PFSK-1 (cell line): Measurements from ENCODE around the gene PCCA.

Experiments
- FOXP2 ChIP-seq: optimal IDR thresholded peaks from 2 replicates; pipeline ENCODE3; 2011; ENCODE audit warnings: borderline replicate concordance, control low read depth, inconsistent platforms; ENCODE audit not compliant: insufficient read depth; ENCODE audit errors: extremely low read length, extremely low read depth
- POLR2AphosphoS5 ChIP-seq: IDR thresholded peaks from 2 replicates; pipeline ENCODE4 v1.6.1; 2012; ENCODE audit warnings: low read depth, mild to moderate bottlenecking, control low read depth, low read length, moderate library complexity
- SIN3A ChIP-seq: IDR thresholded peaks from 2 replicates; pipeline ENCODE4 v1.6.1; 2012; ENCODE audit warnings: mild to moderate bottlenecking, low read length, moderate library complexity, borderline replicate concordance; ENCODE audit not compliant: insufficient read depth
- TAF1 ChIP-seq: IDR thresholded peaks from 2 replicates; pipeline ENCODE4 v1.6.1; 2012; ENCODE audit warnings: low read length, control low read depth, borderline replicate concordance; ENCODE audit not compliant: insufficient read depth
- TF ChIP-seq, protein P1 (sequence below), 2 experiments: IDR thresholded peaks; 2 replicates each; pipeline versions ENCODE4 v1.6.1 to v1.8.0; 2011 to 2012; ENCODE audit warnings: low read depth in 2 of 2, low read length in 2 of 2, control low read depth in 1 of 2, inconsistent platforms in 1 of 2, mild to moderate bottlenecking in 1 of 2, moderate library complexity in 1 of 2; ENCODE audit not compliant: insufficient read depth in 1 of 2

The PCCA gene

DNA sequence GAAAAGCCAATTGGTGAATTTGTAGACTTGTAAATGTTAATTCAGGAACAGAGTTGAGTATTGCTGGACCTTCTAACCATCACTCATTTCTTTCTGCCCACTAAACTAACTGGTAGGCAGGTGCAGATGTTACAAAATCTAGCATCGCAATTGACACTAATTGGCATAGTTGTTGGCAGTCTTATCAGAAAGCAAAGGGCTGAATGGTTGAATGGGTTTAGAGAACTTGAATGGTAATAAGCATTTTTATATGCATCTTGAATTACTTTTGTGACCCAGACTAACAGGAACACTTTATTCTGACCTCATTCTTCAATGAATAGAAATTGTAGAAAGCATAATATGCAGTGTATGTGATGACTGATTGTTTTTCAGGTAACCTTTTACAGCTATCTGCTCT is 310.6 kb downstream of the PCCA start:
- TF ChIP-seq TAF1 (no peak), FOXP2 (no peak), POLR2AphosphoS5 (no peak), SIN3A (no peak)
- TF ChIP-seq, protein P1, sequence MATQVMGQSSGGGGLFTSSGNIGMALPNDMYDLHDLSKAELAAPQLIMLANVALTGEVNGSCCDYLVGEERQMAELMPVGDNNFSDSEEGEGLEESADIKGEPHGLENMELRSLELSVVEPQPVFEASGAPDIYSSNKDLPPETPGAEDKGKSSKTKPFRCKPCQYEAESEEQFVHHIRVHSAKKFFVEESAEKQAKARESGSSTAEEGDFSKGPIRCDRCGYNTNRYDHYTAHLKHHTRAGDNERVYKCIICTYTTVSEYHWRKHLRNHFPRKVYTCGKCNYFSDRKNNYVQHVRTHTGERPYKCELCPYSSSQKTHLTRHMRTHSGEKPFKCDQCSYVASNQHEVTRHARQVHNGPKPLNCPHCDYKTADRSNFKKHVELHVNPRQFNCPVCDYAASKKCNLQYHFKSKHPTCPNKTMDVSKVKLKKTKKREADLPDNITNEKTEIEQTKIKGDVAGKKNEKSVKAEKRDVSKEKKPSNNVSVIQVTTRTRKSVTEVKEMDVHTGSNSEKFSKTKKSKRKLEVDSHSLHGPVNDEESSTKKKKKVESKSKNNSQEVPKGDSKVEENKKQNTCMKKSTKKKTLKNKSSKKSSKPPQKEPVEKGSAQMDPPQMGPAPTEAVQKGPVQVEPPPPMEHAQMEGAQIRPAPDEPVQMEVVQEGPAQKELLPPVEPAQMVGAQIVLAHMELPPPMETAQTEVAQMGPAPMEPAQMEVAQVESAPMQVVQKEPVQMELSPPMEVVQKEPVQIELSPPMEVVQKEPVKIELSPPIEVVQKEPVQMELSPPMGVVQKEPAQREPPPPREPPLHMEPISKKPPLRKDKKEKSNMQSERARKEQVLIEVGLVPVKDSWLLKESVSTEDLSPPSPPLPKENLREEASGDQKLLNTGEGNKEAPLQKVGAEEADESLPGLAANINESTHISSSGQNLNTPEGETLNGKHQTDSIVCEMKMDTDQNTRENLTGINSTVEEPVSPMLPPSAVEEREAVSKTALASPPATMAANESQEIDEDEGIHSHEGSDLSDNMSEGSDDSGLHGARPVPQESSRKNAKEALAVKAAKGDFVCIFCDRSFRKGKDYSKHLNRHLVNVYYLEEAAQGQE (IDR thresholded peaks at IDR 0.05; ENCODE audit: insufficient read depth in 1 of 2, low read depth in 2 of 2, low read length in 2 of 2): no peak

DNA sequence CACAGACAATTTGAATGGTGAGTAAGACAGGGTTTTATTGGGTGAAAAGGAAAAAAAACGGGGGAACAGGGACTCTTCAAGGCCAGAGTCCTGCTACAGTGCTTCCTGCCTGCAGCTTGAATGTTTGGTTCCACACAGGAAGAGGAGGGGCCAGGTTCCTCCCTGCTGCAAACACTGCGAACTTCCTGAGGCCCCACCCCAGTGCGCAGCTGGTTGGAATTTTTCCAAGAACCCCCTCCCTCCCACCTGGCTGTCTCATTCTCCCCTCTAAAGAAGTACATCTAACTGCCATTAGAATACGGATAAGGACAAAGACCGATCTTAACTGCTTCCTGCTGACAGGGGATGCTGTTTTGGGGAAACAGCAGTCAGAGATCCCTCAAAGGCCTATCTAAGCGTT is 314.8 kb downstream of the PCCA start:
- no peak for TF ChIP-seq SIN3A
- TF ChIP-seq, protein P1 (IDR thresholded peaks at IDR 0.05; ENCODE audit: insufficient read depth in 1 of 2, low read depth in 2 of 2, low read length in 2 of 2): no peak
- no peak for TF ChIP-seq FOXP2
- TF ChIP-seq TAF1: no peak
- TF ChIP-seq POLR2AphosphoS5: no peak

DNA sequence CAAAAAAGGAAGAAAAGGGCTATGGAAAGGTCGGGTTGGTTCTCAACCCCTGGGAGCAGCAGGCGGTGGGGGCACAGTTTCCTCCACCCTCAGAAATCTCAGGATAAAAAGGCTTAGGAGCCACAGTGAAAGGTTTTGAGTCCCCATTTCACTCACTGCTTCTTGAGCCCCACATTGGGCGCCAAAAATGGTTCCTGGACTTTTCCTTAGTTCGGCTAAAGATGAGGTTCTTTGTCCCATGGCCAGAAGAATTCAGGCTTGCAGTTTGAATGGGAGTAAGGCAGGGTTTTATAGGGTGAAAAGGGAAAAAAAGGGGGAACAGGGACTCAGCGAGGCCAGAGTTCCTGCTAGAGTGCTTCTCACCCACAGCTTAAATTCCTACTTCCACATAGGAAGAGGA is 320.2 kb downstream of the PCCA start:
- TF ChIP-seq POLR2AphosphoS5: no peak
- no peak for TF ChIP-seq FOXP2
- TF ChIP-seq, protein P1 (IDR thresholded peaks at IDR 0.05; ENCODE audit: insufficient read depth in 1 of 2, low read depth in 2 of 2, low read length in 2 of 2): no peak
- no peak for TF ChIP-seq SIN3A

DNA sequence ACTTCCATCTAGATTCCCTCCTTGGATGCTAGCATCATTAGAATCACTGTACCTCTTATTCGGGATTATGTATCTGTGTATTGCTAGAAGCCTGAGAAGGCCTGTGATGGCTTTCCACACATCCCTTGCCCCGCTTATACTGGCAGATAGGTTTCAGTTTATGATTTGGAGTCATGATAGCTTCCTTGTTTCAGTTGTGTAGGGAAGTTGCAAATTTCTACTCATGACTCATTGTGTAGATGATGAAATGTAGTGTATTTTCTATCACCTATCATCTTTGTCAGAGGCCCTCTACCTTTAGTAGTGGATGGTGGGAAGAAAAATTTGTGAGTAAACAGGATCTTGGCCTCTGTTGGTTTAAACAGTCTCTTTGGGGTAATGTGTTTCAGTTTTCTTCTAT is 334.5 kb downstream of the PCCA start:
- TF ChIP-seq SIN3A (no peak), TAF1 (no peak), FOXP2 (no peak), POLR2AphosphoS5 (no peak)
- TF ChIP-seq, protein P1 (IDR thresholded peaks at IDR 0.05; ENCODE audit: insufficient read depth in 1 of 2, low read depth in 2 of 2, low read length in 2 of 2): no peak

DNA sequence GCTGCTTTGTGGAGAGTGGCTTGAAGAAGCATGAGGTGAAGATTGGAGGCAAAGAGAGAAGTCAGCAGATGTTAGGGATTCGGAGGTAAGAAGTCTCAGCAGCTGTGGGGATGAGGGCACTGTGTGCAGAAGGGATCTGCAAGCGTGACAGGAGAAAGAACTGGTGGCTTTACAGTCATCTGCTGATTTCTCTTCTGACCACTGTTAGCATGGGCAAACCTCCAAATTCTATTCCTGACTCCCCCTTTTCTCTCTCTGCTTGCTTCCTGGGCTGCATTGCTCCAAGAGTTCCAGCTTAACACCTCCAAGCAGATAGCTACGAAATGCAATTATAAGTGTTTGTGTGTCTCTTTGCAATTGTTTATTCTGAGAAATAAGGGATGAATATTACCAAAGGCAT is 340.1 kb downstream of the PCCA start:
- no peak for TF ChIP-seq POLR2AphosphoS5
- no peak for TF ChIP-seq SIN3A
- TF ChIP-seq, protein P1 (IDR thresholded peaks at IDR 0.05; ENCODE audit: insufficient read depth in 1 of 2, low read depth in 2 of 2, low read length in 2 of 2): no peak
- no peak for TF ChIP-seq TAF1
- TF ChIP-seq FOXP2: no peak
